GM21737 (cell line): Measurements from ENCODE around the gene EPG5.
"Not testable (repeated sequence)": the region's sequence is repeated elsewhere in the genome, so short reads cannot be mapped to it uniquely, and the experiment has no call there.

Experiments
- ATAC-seq: cut with Tn5 transposase; IDR thresholded peaks from one replicate; pipeline ENCODE4 v1.9.1; 2021; ENCODE audit warnings: mild to moderate bottlenecking, moderate library complexity; ENCODE audit not compliant: unreplicated experiment

The EPG5 gene

GRCh38 chr18:45967007-45967706 lies at the start of gene EPG5:
EPG5 (minus strand) TSS chr18:45967329; CDS start chr18:45967239, 90 bp downstream.
- peak; percentile 97 for ATAC-seq

- ATAC-seq: no peak
Observed at GRCh38 chr18:46013484-46014189, 46.5 kb upstream of the EPG5 start.

- no peak for ATAC-seq
Observed at GRCh38 chr18:46010676-46011075, 43.5 kb upstream of the EPG5 start.

- no peak for ATAC-seq
Observed at GRCh38 chr18:46010050-46010449, 42.9 kb upstream of the EPG5 start.

GRCh38 chr18:46009125-46009840 lies 42.2 kb upstream of the EPG5 start:
- no peak for ATAC-seq

DNA sequence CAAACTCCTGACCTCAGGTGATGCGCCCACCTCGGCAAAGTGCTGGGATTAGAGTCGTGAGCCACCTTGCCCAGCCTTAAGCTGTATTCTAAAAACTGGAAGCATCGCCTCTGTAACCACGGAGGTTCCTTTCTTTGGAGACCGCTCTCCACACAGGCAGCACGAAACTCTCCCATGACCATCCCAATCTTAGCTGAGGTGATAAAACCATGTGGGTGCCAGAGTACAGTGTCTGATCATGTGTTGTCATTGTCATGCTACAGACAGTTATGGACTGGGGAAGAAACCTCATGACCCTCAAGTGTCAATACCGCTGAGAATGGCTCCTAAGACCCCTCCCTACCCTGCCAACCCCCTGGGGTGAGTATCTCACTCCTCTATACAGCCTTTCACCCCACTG lies 41.4 kb upstream of the EPG5 start:
- no peak for ATAC-seq

- no peak for ATAC-seq
Observed at GRCh38 chr18:46007165-46007564, 40.0 kb upstream of the EPG5 start.

- ATAC-seq: no peak
Observed at GRCh38 chr18:46002934-46003333, 35.8 kb upstream of the EPG5 start.

GRCh38 chr18:46001892-46002291 lies 34.8 kb upstream of the EPG5 start:
- ATAC-seq: no peak

DNA sequence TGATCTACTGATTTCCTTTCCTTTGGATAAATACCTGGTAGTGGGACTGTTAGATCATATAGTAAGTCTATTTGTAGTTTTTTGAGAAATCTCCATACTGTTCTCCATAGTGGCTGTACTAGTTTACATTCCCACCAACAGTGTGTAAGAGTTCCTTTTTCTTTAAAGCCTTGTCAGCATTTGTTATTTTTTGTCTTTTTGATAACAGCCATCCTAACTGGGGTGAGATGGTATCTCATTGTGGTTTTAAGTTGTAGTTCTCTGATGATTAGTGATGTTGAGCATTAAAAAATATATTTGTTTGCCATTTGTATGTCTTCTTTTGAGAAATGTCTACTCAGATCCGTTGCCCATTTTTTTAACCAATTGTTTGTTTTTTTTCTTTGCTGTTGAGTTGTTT lies 33.9 kb upstream of the EPG5 start:
- no peak for ATAC-seq

- ATAC-seq: no peak
Observed at GRCh38 chr18:45999536-45999935, 32.4 kb upstream of the EPG5 start.

- no peak for ATAC-seq
Observed at GRCh38 chr18:45998244-45998643, 31.1 kb upstream of the EPG5 start.

DNA sequence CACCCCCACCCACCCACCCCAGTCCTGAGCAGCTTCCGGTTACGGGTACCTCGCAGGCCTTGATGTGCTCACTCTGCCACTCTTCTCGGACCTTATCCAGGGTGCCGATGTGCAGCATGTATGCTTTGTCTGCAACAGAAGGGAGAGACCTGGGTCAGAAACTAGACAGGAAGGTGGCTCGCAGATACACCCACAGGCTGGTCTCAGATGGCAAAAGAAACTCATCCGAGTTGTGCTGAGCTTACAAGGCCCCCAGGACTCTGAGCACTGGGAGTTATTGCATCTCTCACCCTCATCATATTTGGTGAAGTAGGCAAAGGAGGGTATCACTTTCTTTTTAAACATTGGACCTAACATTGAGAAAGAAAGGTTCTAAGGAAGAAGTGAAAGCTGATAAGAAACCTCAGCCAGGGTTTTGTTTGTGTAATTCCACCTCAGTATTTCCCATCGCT lies 30.6 kb upstream of the EPG5 start:
- no peak for ATAC-seq

DNA sequence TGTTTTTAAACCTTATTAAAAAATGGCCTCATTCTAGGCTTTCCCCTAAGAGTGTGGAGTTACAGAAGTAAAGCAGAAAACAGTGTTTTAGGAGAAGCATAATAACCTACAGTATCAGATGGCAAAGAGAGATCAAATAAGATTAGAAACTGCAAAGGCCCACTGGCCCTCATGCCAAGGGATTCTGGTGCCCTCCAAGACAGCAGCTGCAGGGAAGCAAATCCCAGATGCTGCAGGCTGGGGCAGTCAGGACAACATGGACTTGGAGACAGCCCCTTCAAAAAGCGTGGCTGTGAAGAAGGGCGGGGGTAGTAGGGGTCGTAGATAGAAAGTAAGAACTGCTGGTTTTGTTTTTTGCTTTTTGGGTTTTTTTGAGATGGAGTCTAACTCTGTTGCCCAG lies 28.3 kb upstream of the EPG5 start:
- ATAC-seq: no peak

DNA sequence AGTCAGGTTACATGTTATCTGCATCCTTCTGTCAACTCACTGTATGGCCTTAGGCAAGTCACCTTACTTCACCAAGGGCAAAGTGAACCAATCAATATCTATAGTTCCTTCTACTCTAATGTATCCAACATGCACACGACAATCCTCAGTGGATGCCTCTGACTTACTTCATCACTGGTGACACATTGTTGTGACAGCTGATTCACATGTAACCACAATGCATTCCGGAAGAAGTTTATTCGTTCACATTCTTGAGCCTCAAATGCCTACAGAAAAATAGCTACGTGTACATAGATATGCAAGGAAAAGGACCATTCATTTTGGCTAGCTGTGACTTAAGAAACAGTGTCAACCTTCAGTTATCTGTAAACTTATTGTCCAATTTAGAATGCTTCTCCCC lies 26.3 kb upstream of the EPG5 start:
- ATAC-seq: no peak

DNA sequence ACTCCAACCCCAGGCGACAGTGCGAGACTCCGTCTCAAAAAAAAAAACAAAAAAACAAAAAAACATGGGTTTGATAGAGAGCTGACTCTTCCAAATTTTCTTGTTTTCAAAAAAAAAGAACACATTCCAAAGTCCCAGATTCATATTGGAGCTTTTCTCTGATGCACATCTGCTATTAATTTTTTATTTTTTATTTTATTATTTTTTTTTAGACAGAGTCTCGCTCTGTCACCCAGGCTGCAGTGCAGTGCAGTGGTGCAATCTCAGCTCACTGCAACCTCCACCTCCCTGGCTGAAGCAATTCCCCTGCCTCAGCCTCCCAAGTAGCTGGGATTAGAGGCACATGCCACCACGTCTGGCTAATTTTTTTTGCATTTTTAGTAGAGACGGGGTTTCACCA lies 25.4 kb upstream of the EPG5 start:
- not testable (repeated sequence) for ATAC-seq

DNA sequence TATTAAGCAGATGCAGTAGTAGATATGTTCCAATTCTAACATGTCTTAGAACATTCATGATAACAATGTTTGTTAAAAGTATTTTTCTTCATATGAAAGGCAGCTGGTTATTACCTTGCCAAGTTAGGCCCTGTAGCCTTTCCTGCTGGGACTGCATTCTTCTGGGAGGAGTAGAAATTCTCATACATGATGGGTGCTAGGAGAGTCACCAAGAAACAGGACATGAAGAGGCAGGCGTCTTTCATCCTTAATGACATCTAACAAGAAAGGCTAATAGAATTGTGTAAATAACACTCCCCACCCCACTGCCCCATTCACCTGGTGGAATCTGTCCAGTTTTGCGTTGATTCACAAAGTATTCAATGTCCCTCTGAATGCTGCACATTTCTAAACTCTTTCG lies 24.7 kb upstream of the EPG5 start:
- no peak for ATAC-seq

DNA sequence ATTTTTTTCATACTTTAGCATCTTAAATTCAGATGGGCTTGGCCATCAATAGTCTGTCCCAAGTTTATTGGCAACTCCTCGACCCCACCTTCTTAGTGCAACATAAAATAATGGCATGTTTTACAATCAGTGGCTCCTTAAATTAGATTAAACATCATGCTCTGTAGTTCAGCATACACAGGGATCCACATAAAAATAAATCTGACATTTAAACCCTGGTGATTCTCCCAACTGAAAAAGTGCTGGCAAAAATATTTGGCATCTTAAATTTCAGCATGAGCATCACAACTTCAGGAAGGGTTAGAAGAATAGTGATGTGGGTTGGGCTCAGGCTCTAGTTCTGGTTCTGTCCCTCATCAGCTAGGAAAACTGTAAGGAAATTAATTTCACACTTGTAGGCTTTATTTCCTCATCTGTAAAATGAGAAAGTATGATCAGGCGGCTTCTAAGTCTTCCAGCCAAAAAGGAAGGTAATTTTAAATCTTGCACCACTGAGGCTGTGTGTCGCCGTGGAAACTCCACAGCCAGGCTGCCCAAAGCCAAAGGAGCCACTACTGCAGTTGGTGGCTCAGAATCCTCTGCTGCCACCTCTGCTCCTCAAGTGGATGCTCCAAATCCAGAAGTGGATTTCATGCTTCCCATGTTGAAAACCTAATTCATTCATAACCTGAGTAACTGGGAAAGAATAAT lies 17.6 kb upstream of the EPG5 start:
- no peak for ATAC-seq

DNA sequence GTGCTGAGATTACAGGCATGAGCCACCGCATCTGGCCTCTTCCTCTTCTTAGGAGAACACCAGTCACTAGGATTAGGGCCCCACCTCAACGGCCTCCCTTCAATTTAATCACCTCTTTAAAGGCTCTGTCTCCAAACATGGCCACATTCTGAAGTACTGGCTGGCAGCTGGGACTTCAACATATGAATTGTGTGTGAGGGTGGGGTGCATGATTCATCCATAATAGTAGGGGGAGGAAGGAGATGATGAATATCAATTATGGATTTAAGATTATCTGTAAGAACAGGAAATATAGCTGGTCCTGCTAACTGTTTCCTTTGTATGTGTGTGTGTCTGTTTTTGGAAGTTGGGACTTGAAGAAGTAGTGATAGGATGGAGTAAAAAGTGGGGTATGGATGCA lies 14.7 kb upstream of the EPG5 start:
- no peak for ATAC-seq

GRCh38 chr18:45980229-45980628 lies 13.1 kb upstream of the EPG5 start:
- no peak for ATAC-seq

DNA sequence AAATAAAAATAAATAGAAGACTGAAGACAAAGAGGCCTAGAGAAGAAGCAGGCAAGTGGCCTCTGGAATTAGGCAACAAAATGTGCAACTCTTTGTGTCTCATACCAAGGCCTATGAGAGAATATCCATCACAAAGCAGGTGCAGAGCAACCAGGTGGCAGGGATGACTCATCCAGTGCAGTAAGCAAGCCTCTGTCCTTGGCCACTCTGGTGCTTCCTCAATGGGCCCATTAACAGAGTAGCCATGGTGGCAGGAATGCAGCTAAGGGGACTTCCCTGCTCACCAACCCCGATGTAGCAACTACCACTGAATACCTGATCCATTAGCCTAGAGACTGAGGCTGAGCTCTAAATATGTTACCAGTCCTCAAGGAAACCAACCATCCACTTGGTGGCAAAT lies 11.0 kb upstream of the EPG5 start:
- ATAC-seq: no peak
